HG02870 (cell line): ENCODE results near the gene PLPPR3.

Source experiments
- ATAC-seq: cut with Tn5 transposase; IDR thresholded peaks from one replicate; pipeline ENCODE4 v1.9.1; 2021; ENCODE audit warnings: mild to moderate bottlenecking, moderate library complexity; ENCODE audit not compliant: unreplicated experiment

The PLPPR3 gene

GRCh38 chr19:778910-779653, 42.7 kb downstream of the PLPPR3 start:
- no peak for ATAC-seq

- ATAC-seq = no peak
Measured at GRCh38 chr19:776549-776948, 45.2 kb downstream of the PLPPR3 start.

- ATAC-seq = no peak
Measured at GRCh38 chr19:772730-773436, 48.9 kb downstream of the PLPPR3 start.

GRCh38 chr19:772063-772462, 49.7 kb downstream of the PLPPR3 start:
- ATAC-seq = no peak

- ATAC-seq = no peak
Measured at GRCh38 chr19:771332-771785, 50.4 kb downstream of the PLPPR3 start.

- ATAC-seq = no peak
Measured at GRCh38 chr19:769616-770015, 52.1 kb downstream of the PLPPR3 start.

GRCh38 chr19:768424-768823, 53.3 kb downstream of the PLPPR3 start:
- ATAC-seq = no peak

GRCh38 chr19:765179-765738, 56.5 kb downstream of the PLPPR3 start:
- no peak for ATAC-seq

GRCh38 chr19:764301-764700, 57.5 kb downstream of the PLPPR3 start:
- no peak for ATAC-seq

GRCh38 chr19:763869-764268, 57.9 kb downstream of the PLPPR3 start:
- ATAC-seq = no peak

GRCh38 chr19:763181-763580, 58.6 kb downstream of the PLPPR3 start:
- ATAC-seq = no peak
